HepG2 (cell line): Measurements from ENCODE around the gene VSX1. TPM values are rescaled to one million over a fixed set of nuclear protein-coding genes. Genes with fewer than 3 reads are reported as not detected.

ENCODE experiments used
- AGO2 ChIP-seq: fragments of 200-400 bp; formaldehyde crosslinking; optimal IDR thresholded peaks from 2 replicates; pipeline ENCODE3; 2017; ENCODE audit warnings: mild to moderate bottlenecking, low read depth, low read length, moderate library complexity
- ATF1 ChIP-seq: IDR thresholded peaks from 2 replicates; pipeline ENCODE4 v1.6.1; 2016; ENCODE audit warnings: mild to moderate bottlenecking, control low read depth
- ATF4 ChIP-seq, 2 experiments: fragments of 450-650 bp in 1 of 2; sonication (generic) in 1 of 2; formaldehyde crosslinking; IDR thresholded peaks; 2 replicates each; pipeline versions ENCODE4 v1.5.0 to v1.8.0; 2020 to 2022; ENCODE audit warnings: mild to moderate bottlenecking in 1 of 2, missing genetic modification reagents in 1 of 2
- ATRX ChIP-seq: sonication (generic); formaldehyde crosslinking; IDR thresholded peaks from 2 replicates; pipeline ENCODE4 v1.4.0; 2020; ENCODE audit warnings: missing genetic modification reagents, borderline replicate concordance
- E2F1 ChIP-seq: sonication (generic); formaldehyde crosslinking; IDR thresholded peaks from 2 replicates; pipeline ENCODE4 v1.5.0; 2020; ENCODE audit warnings: missing genetic modification reagents
- MLX ChIP-seq: IDR thresholded peaks from 2 replicates; pipeline ENCODE4 v1.6.1; 2016
- RBAK ChIP-seq: sonication (generic); formaldehyde crosslinking; IDR thresholded peaks from 2 replicates; pipeline ENCODE4 v1.5.1; 2020; ENCODE audit warnings: mild to moderate bottlenecking, missing genetic modification reagents
- ZFAT ChIP-seq: sonication (generic); formaldehyde crosslinking; conservative IDR thresholded peaks from 2 replicates; pipeline ENCODE4 v1.8.1; 2023; ENCODE audit warnings: missing genetic modification reagents, inconsistent platforms
- ZGPAT ChIP-seq: IDR thresholded peaks from 2 replicates; pipeline ENCODE4 v1.6.1; 2016; ENCODE audit warnings: mild to moderate bottlenecking
- ZHX2 ChIP-seq, 2 experiments: sonication (generic) in 1 of 2; formaldehyde crosslinking in 1 of 2; IDR thresholded peaks; 2 replicates each; pipeline versions ENCODE4 v1.6.1 to v1.9.0; 2014 to 2022; ENCODE audit warnings: antibody characterized with exemption in 1 of 2, borderline replicate concordance in 1 of 2, inconsistent platforms in 1 of 2, low read depth in 1 of 2, missing genetic modification reagents in 1 of 2
- ZKSCAN1 ChIP-seq: fragments of 150-350 bp; IDR thresholded peaks from 2 replicates; pipeline ENCODE4 v1.6.1; 2014; ENCODE audit warnings: low read length
- ZNF367 ChIP-seq: sonication (generic); formaldehyde crosslinking; IDR thresholded peaks from 2 replicates; pipeline ENCODE4 v1.4.0; 2020; ENCODE audit warnings: missing genetic modification reagents, borderline replicate concordance
- ZNF567 ChIP-seq: sonication (generic); formaldehyde crosslinking; IDR thresholded peaks from 2 replicates; pipeline ENCODE4 v1.8.1; 2023; ENCODE audit warnings: mild to moderate bottlenecking, missing genetic modification reagents, borderline replicate concordance
- ZSCAN22 ChIP-seq: sonication (generic); formaldehyde crosslinking; IDR thresholded peaks from 2 replicates; pipeline ENCODE4 v1.4.0; 2020; ENCODE audit warnings: mild to moderate bottlenecking, missing genetic modification reagents
- polyA plus RNA-seq, 8 experiments: library from polyadenylated mRNA; depleted of rRNA in 3 of 8; stranded (reverse) in 7 of 8; unstranded in 1 of 8; fragments of >200 nt; fragmentation: Illumina TruSeq in 4 of 8; extraction: Trizol in 4 of 8; gene quantifications; 2 replicates each; pipeline versions ENCODE4 v1.2.1 to v1.2.3, GENCODE V29; 2011 to 2016; ENCODE audit warnings: low read depth in 4 of 8, missing spikeins in 1 of 8, mixed read lengths in 1 of 8; ENCODE audit not compliant: insufficient read depth in 1 of 8
- total RNA-seq, 5 experiments: library from RNA; depleted of rRNA; stranded (reverse); fragments of >200 nt; fragmentation: Illumina TruSeq; extraction: Trizol; gene quantifications; 2 replicates each; pipeline ENCODE4 v1.2.3, GENCODE V29; 2016; ENCODE audit warnings: low read depth in 1 of 5
- TF ChIP-seq, protein P1 (sequence below): sonication (generic); formaldehyde crosslinking; IDR thresholded peaks from 2 replicates; pipeline ENCODE4 v1.5.1; 2020; ENCODE audit warnings: mild to moderate bottlenecking, moderate library complexity, missing genetic modification reagents

Gene VSX1
- total and polyA plus RNA-seq, 2 of the 13 experiments (the other 11 are each of a cell fraction or from before 2014, with no cell fraction given) = 0.04 TPM; not detected in 1

- TF ChIP-seq ATF4 (CRISPR knock-in tag; IDR thresholded peaks at IDR 0.05) (no peak), E2F1 (CRISPR knock-in tag) (peak; percentile 68; the same call in 1 of the 2 replicates), ZNF367 (CRISPR knock-in tag) (peak; percentile 47; the same call in 1 of the 2 replicates), AGO2 (peak; percentile 60), MLX (CRISPR knock-in tag) (no peak; the same call in 1 of the 2 replicates), ZFAT (CRISPR knock-in tag) (no peak), RBAK (CRISPR knock-in tag) (no peak), ZHX2 (IDR thresholded peaks at IDR 0.05; ENCODE audit: low read depth) (no peak), ZHX2 (CRISPR knock-in tag; IDR thresholded peaks at IDR 0.05; ENCODE audit: borderline replicate concordance) (no peak), ZNF567 (CRISPR knock-in tag) (no peak), ZKSCAN1 (no peak), ZGPAT (CRISPR knock-in tag) (peak; percentile 79; the same call in 1 of the 2 replicates), ATRX (CRISPR knock-in tag) (no peak), ZSCAN22 (CRISPR knock-in tag) (no peak), ATF1 (CRISPR knock-in tag) (no peak)
- TF ChIP-seq, protein P1, sequence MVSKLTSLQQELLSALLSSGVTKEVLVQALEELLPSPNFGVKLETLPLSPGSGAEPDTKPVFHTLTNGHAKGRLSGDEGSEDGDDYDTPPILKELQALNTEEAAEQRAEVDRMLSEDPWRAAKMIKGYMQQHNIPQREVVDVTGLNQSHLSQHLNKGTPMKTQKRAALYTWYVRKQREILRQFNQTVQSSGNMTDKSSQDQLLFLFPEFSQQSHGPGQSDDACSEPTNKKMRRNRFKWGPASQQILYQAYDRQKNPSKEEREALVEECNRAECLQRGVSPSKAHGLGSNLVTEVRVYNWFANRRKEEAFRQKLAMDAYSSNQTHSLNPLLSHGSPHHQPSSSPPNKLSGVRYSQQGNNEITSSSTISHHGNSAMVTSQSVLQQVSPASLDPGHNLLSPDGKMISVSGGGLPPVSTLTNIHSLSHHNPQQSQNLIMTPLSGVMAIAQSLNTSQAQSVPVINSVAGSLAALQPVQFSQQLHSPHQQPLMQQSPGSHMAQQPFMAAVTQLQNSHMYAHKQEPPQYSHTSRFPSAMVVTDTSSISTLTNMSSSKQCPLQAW (CRISPR knock-in tag) = no peak; the same call in 1 of the 2 replicates
Observed at GRCh38 chr20:25032478-25033264, 49.3 kb downstream of the VSX1 start (continued).
